Astrocyte of the cerebellum (primary cell): Measurements from ENCODE around the gene RDH11.

ENCODE experiments used
- DNase-seq: peaks from one replicate; pipeline ENCODE4 v3.0.0-alpha.2; 2011; ENCODE audit warnings: low read depth
- H3K4me3 ChIP-seq: 2 replicates; pipeline ENCODE4 v1.5.1; 2011; ENCODE audit warnings: mild to moderate bottlenecking, low read depth, low read length, moderate library complexity
- CTCF ChIP-seq: IDR thresholded peaks from 2 replicates; pipeline ENCODE4 v1.5.1; 2012; ENCODE audit warnings: low read length, low read depth, moderate library complexity, mild to moderate bottlenecking; ENCODE audit errors: missing control alignments
- in situ Hi-C: cut with HindIII; loops from 2 replicates; pipeline ENCODE4 v1.10.0; 2017; ENCODE audit warnings: low sequenced_read_pairs

Gene RDH11

GRCh38 chr14:67645414-67645813 is 50.1 kb downstream of the RDH11 start:
- in situ Hi-C loops: no loop called here
- H3K4me3 ChIP-seq: no peak overlapping the region
- TF ChIP-seq CTCF: no peak
- DNase-seq: no peak

- in situ Hi-C loops: no loop called here
- TF ChIP-seq CTCF: no peak
- DNase-seq: no peak
- H3K4me3 ChIP-seq: no peak overlapping the region
Measured at GRCh38 chr14:67644428-67644827, 51.1 kb downstream of the RDH11 start.

GRCh38 chr14:67643713-67644112 is 51.9 kb downstream of the RDH11 start:
- TF ChIP-seq CTCF: no peak
- DNase-seq: no peak
- in situ Hi-C loops: no loop called here
- no peak overlapping the region for H3K4me3 ChIP-seq

- in situ Hi-C loops: no loop called here
- TF ChIP-seq CTCF: no peak
- DNase-seq: no peak
- no peak overlapping the region for H3K4me3 ChIP-seq
Measured at GRCh38 chr14:67641902-67642749, 53.4 kb downstream of the RDH11 start.

- no peak for DNase-seq
- no peak for TF ChIP-seq CTCF
- in situ Hi-C loops: no loop called here
- no peak overlapping the region for H3K4me3 ChIP-seq
Measured at GRCh38 chr14:67641480-67641879, 54.1 kb downstream of the RDH11 start.

GRCh38 chr14:67638642-67639041 is 56.9 kb downstream of the RDH11 start:
- in situ Hi-C loops: no loop called here
- no peak overlapping the region for H3K4me3 ChIP-seq
- DNase-seq: no peak
- TF ChIP-seq CTCF: no peak
